AG08396 (cell line): ENCODE data around the gene CCND2.

Source experiments
- DNase-seq: peaks from one replicate; pipeline ENCODE4 v3.0.0; 2012; ENCODE audit warnings: low spot score, mixed read lengths

Gene CCND2

DNA sequence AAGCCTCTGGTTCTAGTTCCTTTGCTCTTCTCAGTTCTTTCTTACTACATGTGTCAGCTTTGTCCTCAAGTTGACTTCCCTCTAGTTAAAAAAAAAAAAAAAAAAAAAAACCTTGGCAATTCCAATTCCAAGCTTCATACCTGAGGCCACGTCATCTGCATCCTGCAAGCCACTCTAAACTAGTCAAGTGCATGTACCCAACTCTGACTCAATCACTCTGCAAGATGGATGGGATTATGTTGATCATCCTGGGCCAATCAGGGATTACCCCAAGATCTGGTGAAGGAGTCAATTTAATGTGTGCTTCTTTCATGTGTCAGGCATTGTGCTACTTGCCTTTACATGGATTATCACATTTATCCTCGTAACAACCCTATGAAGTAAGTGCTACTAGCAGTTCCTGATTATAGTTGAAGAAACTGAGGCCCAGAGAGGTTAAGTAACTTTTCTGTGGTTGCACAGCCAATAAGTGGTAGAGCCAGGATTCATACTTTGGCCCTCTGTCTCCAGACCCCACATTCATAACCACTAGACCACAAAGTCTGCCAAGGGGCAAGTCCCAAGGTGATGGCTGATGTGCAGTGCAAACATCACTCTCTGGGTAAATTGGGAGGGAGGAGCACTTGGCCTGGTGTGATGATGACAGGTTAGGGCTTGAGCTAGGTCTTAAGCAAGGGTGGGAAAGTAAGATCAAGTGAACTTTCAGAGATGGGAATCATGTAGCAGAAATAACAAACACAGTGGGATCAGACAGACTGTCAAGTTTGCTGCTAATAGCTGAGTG lies 17.3 kb upstream of the CCND2 start:
- no peak for DNase-seq

DNA sequence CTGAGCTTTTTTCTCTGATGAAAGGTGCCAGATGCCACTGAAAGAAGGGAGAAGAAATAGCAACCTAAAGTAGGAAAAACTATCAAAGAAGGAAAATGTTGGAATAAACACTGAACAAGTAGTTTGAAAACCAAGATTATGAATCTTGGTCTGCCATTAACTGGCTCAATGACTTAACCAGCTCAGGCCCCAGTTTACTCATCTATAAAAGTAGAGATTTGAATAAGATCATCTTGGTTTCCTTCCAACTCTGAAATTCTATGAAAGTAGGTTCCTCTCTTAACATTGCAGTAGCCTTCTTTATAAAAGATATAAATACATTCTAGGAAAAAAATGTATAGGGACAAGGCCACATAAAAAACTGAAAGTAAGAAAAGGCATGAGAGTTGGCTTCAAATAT lies 16.1 kb upstream of the CCND2 start:
- DNase-seq, result no peak

DNA sequence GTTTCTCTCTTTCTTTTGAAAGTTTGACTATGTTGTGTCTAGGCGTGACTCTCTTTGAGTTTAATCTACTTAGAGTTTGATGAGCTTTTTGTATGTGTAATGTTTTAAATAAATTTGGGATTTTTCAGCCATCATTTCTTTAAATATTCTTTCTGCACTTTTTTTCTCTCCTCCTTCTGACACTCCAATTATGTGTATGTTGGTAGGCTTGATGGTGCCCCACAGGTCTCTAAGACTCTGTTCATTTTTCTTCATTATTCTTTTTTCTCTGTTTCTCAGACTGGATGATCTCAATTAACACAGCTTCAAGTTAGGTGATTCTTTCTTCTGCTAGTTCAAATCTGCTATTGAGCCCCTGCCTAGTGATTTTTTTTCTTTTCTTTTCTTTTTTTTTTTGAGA lies 14.5 kb upstream of the CCND2 start:
- DNase-seq, result no peak

DNA sequence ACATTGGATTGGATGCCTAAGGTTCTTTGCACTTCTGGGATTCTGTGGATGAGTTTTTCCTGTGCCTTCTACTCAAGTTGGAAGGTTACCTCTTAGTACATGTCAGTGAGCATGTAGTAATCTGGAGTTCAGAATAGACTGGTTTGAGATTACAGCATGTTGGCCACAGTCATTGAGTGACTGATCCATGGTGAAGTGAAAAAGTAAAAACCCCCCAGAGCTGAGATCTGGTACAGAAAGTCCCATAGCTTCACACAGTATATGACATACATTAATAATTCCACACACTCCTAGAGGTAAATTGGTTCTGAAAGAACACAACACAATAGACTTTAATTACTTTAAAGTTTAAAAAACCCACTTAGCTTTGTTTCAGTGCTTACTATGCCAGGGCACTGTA lies 11.9 kb upstream of the CCND2 start:
- DNase-seq, result no peak

DNA sequence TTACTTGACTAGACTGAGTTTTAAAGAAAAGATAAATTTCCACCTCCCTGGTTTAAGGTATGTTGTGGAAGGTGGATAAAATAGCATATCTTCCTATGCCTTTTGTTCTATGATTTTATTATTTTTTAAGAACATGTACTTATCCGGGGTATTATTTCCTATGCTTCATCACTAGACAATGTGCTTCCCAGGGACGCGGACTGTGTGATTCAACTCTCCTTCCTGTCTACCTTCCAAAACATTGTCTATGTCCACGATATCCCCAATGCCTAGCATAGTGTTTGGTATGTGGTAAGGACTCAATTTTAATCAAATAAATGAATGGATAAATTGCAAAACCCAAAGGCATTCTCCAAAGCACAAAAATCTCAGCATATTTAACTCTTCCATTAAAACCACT lies 8.3 kb upstream of the CCND2 start:
- no peak for DNase-seq

DNA sequence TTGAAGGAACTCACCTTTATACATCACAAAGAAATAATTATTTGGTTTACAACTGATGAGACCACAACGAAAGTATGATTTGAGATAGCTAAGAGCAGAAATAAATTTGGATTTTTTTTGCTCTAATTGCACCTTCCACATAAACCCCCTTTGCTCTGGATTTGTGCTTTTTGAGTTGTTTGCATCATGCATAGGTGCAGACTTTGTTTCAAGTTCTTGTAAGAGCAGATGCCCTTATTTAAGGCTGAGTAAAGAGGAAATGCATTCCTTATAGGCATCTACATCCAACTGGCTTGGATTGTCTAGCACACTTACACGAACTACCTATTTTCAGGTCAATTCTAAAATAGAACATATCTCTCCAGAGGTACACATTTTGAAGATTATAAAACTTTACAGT lies 6.6 kb upstream of the CCND2 start:
- no peak for DNase-seq

DNA sequence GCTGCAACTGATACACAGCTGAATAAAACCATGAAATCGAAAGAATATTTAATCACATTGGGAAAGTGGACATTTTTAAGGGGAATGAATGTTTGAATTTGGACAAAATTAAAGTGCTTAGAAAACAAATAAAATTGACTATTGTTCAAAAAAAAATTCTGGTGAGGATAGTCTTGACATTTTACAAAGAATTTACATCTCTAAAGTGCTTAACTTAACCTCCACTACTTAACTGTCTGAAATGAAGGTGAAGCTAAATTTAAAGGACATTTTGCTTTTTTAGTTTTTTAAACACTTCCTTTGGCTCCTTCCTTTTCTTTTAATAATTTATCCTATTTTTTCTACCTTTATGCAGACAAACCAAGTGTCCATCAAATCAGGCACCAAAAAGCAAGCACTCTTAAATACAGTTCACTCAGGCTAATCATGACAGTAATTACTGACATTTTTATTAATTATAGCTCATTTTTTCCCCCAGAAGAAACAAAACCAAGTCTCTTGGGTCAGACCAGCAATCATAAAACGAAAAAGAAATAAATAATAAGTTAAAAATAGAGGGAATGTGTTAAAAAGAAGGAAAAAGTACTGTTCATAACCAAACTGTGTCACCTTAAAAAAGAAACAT lies 5.7 kb upstream of the CCND2 start:
- DNase-seq, result no peak

DNA sequence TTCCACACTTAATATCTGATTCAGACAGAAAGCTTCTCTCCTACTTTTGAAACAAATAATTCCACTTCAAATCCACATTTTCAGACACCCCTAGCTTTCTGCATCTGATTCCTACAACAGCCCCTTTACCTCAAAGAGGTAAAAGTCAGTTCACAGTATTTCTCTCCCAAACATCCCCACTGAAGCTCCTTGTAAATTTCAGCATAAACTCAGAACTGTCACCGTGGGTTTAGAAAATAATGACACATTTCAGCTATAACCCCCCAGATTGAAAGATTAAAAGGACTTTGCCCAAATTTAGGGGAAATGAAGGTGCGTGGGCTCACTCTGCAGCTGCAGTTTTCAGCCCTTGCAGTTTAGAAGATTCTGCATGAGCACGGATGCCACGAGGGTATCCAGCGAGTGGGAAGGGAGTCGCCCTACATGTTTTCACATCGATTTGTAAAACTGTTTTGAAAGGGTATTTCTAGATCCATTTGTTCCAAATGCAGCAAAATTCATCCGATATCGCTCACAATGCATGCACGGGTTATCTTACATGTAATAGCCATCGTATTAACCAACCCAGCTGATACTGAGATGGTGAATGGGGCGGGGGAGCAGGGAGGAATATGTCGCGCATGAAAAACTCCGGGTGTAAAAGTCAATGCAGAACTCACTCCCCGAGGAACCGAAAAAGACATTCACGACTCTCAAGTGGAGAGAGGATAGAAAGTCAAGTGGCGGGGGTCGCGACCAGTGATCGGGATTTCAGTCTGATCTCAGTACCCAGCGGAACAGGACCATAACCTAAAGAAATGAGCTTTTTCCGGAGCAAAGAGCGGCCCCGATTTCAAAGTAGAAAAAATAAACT lies 5.0 kb upstream of the CCND2 start:
- no peak for DNase-seq

DNA sequence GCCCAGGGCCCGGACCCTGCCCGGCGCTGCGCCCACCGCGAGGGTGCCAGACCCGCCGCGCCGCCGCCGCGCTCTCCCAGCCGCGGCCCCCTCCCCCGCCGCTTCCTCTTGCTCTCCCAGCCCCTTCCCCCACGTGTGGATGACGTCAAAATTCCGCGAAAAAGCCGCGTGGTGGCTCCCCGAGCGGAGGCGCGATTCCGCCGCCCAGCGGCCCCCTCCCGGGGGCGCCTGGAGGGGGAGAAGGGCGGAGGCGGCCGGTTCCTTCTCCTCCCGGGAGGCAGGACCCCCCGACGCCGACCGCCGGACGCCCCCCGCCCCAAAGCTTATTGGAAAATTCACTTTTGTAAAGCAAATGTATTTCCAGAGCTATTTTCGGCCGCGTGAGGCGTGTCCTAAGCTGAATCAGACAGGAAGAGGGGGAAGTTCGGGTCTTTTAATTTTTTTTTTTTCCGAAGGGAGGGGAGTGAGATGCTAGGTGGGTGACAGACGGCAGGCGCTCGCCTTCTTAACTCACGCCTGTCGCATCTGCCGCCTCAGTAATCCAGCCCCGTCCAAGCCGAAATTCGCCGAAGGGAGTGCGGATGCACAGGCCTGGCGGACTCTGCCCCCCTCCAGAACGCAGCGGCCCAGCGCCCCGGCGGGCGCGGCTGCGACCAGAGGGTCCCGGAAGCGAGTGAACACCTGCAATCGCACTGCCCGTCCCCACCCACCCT lies 4.1 kb upstream of the CCND2 start:
- peak; percentile 39 for DNase-seq

DNA sequence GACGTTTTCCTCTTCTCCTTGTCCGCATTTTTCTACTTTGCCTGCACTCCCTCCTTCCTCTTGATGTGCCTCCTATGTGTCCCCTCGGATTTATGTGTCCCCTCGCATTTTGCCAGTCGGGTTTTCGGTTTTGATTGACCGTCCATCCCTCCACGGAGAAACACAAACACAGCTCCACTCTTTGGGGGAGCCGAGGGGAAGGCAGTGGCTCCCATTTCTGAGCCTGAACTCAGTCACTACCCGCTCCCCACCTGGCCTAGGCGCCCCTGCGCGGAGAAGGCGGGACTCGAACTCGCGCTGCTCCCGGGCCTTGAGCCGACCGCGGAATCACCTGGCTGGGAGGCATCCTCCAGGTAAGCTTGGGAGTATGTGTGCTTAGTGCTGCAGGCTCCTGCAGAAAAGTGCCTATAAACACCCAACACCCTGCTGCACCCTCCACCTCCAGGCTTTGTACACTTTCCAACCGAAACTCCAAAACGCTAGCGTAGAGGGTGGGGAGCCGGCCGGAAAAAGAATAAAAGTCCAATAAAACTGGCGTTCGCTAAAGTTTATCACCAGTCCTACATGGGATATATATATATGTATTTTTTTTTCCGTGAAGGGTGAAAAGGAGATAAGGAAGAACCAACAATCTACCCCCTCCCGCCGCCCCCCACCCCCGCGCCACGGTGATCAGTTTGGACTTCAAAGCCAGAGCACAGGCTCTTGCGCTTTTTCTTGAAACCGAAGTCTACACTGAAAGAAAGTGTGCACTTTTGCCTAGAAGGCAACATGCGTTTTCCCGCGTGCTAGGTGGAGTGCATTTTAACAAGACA lies 3.3 kb upstream of the CCND2 start:
- no peak for DNase-seq

DNA sequence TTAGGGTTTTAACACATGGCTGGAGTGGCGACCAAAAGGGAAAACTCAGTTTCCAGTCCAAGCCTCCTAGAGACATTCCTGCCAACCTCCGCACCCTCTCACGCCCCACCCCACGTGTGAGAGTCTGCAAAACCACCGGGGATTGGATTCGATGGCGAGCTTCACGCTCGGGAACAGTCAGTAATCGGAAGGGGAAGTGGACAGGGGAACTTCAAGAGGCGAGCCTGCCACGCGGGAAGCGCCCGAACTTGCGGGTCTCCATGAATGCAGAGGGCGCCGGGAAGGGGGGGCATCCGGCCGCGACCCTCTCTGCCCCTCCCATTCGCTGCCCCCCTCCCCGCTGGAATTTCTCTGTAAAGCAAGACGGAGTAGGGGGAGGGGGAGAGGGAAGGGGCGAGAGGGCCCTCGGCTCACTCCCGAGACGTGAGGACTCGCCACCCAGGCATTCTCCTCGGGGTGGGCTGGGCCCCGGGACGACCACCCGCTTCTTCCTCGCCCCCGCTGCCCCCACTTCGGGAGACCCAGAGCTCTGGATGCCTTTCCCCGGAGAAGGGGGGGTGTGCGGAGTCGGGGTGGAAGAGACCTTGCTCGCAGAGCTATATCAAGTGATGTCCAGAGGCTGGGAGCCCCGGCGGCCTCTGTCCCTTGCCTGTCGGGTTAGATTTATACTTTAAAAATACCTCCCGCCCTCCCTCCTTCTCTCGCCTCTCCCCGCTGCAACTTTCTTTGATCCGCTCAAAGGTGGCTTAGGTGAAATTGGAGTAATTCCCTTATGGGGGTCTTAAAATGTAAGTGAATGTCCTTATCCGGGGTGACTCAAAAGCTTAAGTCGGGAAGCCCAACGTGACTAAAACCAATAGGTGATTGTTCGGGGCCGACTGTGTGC lies 2.5 kb upstream of the CCND2 start:
- peak; percentile 24 for DNase-seq

DNA sequence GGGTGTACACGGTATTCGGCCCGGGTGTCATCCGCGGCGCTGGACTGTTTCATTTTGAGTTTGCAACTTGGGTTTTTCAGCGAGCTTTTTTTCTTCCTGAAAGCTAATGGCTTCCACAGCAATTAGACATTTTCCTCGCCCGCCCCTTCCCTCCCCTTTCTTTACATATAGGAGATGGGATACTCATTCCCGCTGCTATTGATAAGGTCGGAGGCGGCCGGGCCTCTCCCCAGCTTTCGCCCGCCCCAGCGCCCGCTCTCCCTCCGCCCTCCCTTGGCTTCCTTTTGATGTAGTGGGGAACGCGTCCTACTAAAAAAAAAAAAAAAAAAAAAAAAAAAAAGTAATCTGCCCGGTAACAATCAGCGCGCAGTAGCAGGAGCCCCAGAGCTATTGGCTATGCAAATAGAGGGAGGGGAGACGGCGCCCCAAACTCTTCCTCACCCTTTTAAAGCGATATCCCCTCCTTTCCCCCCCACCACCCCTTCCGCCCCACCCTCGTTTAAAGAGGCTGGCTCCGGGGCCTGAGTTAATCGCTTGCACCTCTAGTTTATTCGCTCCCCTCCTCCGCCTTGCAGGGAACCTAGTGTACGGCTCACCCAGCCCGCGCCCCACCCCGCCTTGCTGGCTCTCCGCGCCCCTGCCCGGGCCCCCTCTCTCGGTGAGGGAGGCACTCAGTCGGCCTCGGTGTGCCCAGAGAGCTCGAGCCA lies 1.7 kb upstream of the CCND2 start:
- DNase-seq, result peak; percentile 66

DNA sequence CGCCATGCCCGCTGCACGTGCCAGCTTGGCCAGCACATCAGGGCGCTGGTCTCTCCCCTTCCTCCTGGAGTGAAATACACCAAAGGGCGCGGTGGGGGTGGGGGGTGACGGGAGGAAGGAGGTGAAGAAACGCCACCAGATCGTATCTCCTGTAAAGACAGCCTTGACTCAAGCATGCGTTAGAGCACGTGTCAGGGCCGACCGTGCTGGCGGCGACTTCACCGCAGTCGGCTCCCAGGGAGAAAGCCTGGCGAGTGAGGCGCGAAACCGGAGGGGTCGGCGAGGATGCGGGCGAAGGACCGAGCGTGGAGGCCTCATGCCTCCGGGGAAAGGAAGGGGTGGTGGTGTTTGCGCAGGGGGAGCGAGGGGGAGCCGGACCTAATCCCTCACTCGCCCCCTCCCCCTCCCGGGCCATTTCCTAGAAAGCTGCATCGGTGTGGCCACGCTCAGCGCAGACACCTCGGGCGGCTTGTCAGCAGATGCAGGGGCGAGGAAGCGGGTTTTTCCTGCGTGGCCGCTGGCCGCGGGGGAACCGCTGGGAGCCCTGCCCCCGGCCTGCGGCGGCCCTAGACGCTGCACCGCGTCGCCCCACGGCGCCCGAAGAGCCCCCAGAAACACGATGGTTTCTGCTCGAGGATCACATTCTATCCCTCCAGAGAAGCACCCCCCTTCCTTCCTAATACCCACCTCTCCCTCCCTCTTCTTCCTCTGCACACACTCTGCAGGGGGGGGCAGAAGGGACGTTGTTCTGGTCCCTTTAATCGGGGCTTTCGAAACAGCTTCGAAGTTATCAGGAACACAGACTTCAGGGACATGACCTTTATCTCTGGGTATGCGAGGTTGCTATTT lies 914 bp upstream of the CCND2 start:
- DNase-seq, result peak; percentile 27

DNA sequence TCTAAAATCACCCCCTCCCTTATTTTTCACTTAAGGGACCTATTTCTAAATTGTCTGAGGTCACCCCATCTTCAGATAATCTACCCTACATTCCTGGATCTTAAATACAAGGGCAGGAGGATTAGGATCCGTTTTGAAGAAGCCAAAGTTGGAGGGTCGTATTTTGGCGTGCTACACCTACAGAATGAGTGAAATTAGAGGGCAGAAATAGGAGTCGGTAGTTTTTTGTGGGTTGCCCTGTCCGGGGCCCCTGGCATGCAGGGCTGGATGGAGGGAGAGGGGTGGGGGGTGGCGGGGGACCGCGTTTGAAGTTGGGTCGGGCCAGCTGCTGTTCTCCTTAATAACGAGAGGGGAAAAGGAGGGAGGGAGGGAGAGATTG lies 300 bp upstream of the CCND2 start:
- DNase-seq, result no peak

DNA sequence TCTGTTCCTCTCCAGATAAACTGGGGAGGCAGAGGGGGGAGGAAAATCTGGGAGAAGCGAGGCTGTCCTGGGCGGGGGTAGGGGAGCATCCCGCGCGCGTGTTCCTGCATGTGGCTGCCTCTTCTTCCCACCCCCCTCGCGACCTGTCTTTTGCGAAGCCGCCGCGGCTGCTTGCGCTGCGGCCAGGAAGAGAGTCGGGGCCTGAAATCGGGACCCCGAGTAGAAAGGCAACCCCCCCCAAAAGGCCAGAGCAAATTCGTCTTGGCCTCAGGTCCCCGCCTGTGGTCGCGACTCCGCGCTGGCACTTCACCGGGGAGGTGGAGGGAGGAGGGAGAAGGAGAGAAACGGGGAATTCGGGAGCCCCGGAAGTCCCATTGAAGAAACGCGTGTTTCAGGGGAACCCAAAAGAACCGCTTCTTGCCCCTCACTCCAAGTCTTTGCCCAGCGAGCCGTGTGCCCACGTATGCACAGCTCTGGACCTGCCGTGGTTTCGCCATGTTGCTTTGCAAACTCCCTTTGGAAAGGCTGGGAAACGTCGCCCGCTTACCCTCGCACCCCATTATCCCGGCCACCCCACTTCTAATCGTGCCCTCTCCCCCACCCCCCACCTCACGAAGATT lies 944 bp downstream of the CCND2 start:
- DNase-seq, result no peak

DNA sequence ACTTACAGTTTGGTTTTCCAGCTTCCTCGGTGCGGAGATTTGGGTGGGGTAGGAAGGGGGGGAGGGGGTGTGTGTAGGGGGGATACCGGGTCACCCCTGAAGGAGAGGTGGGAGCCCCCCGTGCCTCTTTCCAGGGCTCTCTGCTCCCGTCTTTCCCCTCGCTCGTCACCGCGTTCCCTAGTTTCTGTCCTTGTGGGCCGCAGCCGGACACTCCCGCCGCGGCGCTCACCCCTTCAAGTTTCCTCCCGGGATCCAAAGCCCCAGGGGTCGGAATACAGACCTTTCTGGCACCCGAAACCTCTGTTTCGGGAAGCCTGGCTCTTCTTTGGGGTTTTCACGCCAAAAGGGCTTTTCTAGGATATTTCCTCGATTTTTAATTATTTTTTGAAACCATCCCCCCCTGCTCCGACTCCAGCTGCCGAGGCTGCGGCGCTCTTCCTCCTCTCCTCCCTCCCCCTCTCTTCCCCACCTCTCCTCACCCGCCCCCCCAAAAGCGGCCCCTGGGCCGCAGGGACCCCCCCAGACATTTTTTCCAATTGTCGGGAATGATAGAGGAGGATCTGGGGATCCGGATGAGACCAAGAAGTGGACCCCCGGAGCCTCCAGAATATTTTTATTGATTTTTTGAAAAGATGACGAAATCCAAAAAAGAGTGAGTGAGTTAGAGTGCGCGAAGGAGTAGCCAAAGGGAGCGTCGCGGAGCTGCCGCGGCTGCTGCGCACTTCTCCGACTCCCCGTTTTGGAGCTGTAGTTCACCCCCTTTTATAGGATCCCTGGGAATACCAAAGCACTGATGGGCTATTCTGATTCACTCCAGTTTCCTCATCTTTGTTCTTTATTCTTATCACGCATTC lies 1.7 kb downstream of the CCND2 start:
- DNase-seq, result peak; percentile 31

DNA sequence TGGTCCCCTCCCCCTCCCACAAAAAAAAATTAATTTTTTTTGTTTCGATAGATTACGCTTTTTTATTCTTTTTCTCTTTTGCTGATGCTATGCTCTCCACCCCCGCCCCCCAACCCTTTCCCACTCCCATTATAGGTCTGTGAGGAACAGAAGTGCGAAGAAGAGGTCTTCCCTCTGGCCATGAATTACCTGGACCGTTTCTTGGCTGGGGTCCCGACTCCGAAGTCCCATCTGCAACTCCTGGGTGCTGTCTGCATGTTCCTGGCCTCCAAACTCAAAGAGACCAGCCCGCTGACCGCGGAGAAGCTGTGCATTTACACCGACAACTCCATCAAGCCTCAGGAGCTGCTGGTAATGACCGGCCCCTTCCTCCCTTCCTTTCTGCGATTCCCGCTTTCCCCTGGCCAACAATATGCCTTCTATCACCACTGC lies 2.3 kb downstream of the CCND2 start:
- no peak for DNase-seq
